Measurements from ENCODE around the gene RITA1. TPM values are rescaled to one million over a fixed set of nuclear protein-coding genes. Genes with fewer than 3 reads are reported as not detected.

RITA1 gene
- polyA plus RNA-seq, 1 donor: 13.8 TPM

GRCh38 chr12:113238309-113238708 is 52.8 kb downstream of the RITA1 start:
- peaks cover 67% of the 10 kb centered on the region for H3K4me1 ChIP-seq (ENCODE audit: control insufficient read depth, insufficient read depth, low read length)
- peak in 1 of 2 donors; percentile 34 for DNase-seq
- H3K27me3 ChIP-seq (ENCODE audit: control insufficient read depth, insufficient read depth, low read length): no peaks in the 10 kb centered on the region
- H3K27ac ChIP-seq (ENCODE audit: low read length): peak overlapping the region; percentile 94
- H3K4me3 ChIP-seq (ENCODE audit: low read length): no peak overlapping the region
- peaks cover 40% of the 10 kb centered on the region for H3K36me3 ChIP-seq (ENCODE audit: control insufficient read depth, insufficient read depth, low read length)
- WGBS (ENCODE audit: insufficient coverage, low lambda C conversion rate): no CpG with 5 or more reads among the region's 3 CpGs
- no peaks in the 10 kb centered on the region for H3K9me3 ChIP-seq (ENCODE audit: control insufficient read depth, low read depth, low read length)

DNA sequence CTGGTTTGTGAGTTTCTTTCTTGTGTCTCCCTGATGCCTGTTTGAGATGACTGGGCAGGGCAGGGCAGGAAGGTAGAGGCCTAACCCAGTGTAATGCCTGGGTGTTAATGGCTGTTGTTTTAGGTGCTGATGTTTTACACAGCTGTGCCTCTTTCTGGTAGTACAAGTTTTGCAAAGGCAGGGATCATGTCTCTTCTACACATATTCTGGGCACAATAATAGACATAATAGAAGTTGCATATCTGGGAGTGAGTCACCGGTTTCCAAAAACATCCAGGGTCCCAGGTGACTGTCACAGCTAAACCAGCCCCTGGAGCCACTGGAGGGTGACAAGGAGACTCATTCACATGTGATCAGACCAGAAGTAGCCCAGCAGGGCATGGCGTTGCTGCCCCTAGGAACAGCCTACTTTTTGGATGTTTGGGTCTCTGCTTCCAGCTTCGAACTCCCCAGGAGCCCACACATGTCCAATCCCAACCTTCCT is 53.8 kb downstream of the RITA1 start:
- Histone ChIP-seq H3K4me1 (ENCODE audit: control insufficient read depth, insufficient read depth, low read length) (peaks cover 74% of the 10 kb centered on the region), H3K36me3 (ENCODE audit: control insufficient read depth, insufficient read depth, low read length) (peaks cover 31% of the 10 kb centered on the region), H3K9me3 (ENCODE audit: control insufficient read depth, low read depth, low read length) (no peaks in the 10 kb centered on the region), H3K4me3 (ENCODE audit: low read length) (no peak overlapping the region), H3K27ac (ENCODE audit: low read length) (peak overlapping the region; percentile 94), H3K27me3 (ENCODE audit: control insufficient read depth, insufficient read depth, low read length) (no peaks in the 10 kb centered on the region)
- peak in 1 of 2 donors; percentile 29 for DNase-seq
- 80% methylated on average over 1 of the region's 3 CpGs for WGBS (ENCODE audit: insufficient coverage, low lambda C conversion rate)

- no peak overlapping the region for H3K4me3 ChIP-seq (ENCODE audit: low read length)
- peak; percentile 89 to 96 for DNase-seq
- WGBS (ENCODE audit: insufficient coverage, low lambda C conversion rate): no CpG with 5 or more reads among the region's 12 CpGs
- no peaks in the 10 kb centered on the region for H3K9me3 ChIP-seq (ENCODE audit: control insufficient read depth, low read depth, low read length)
- H3K27ac ChIP-seq (ENCODE audit: low read length): peak overlapping the region; percentile 94
- peaks cover 79% of the 10 kb centered on the region for H3K4me1 ChIP-seq (ENCODE audit: control insufficient read depth, insufficient read depth, low read length)
- no peaks in the 10 kb centered on the region for H3K27me3 ChIP-seq (ENCODE audit: control insufficient read depth, insufficient read depth, low read length)
- H3K36me3 ChIP-seq (ENCODE audit: control insufficient read depth, insufficient read depth, low read length): peaks cover 33% of the 10 kb centered on the region
These were observed 54.4 kb downstream of the RITA1 start for GRCh38 chr12:113239811-113240331.

GRCh38 chr12:113240395-113240794 is 54.9 kb downstream of the RITA1 start:
- H3K9me3 ChIP-seq (ENCODE audit: control insufficient read depth, low read depth, low read length): no peaks in the 10 kb centered on the region
- no peaks in the 10 kb centered on the region for H3K27me3 ChIP-seq (ENCODE audit: control insufficient read depth, insufficient read depth, low read length)
- peaks cover 82% of the 10 kb centered on the region for H3K4me1 ChIP-seq (ENCODE audit: control insufficient read depth, insufficient read depth, low read length)
- no peak for DNase-seq
- no peak overlapping the region for H3K4me3 ChIP-seq (ENCODE audit: low read length)
- WGBS (ENCODE audit: insufficient coverage, low lambda C conversion rate): no CpG with 5 or more reads among the region's 3 CpGs
- peak overlapping the region; percentile 94 for H3K27ac ChIP-seq (ENCODE audit: low read length)
- H3K36me3 ChIP-seq (ENCODE audit: control insufficient read depth, insufficient read depth, low read length): peaks cover 30% of the 10 kb centered on the region

GRCh38 chr12:113241191-113242025 is 55.9 kb downstream of the RITA1 start:
- Histone ChIP-seq H3K27me3 (ENCODE audit: control insufficient read depth, insufficient read depth, low read length) (no peaks in the 10 kb centered on the region), H3K4me3 (ENCODE audit: low read length) (no peak overlapping the region), H3K27ac (ENCODE audit: low read length) (peak overlapping the region; percentile 94), H3K4me1 (ENCODE audit: control insufficient read depth, insufficient read depth, low read length) (peaks cover 85% of the 10 kb centered on the region), H3K9me3 (ENCODE audit: control insufficient read depth, low read depth, low read length) (no peaks in the 10 kb centered on the region), H3K36me3 (ENCODE audit: control insufficient read depth, insufficient read depth, low read length) (peaks cover 26% of the 10 kb centered on the region)
- peak; percentile 87 to 92 for DNase-seq
- WGBS (ENCODE audit: insufficient coverage, low lambda C conversion rate): 0% methylated on average over 1 of the region's 14 CpGs

Other genes with a start within 250 kb of the RITA1 start
- gene OAS3, start 247.2 kb upstream of the RITA1 start, polyA plus RNA-seq: 12.3 TPM
- 2.9 TPM for gene OAS2, start 207.2 kb upstream of the RITA1 start, polyA plus RNA-seq
- 9.1 TPM for gene DTX1, start 129.0 kb upstream of the RITA1 start, polyA plus RNA-seq
- 0.69 TPM for gene RASAL1, start 50.0 kb upstream of the RITA1 start, polyA plus RNA-seq
- 0.34 TPM for gene CFAP73, start 36.0 kb upstream of the RITA1 start, polyA plus RNA-seq
- 51.1 TPM for gene DDX54, start 243 bp upstream of the RITA1 start, polyA plus RNA-seq
- 65.5 TPM for gene TPCN1, start 35.7 kb downstream of the RITA1 start, polyA plus RNA-seq
- gene SLC8B1, start 149.4 kb downstream of the RITA1 start, polyA plus RNA-seq: 18.1 TPM
- 21.2 TPM for gene PLBD2, start 172.9 kb downstream of the RITA1 start, polyA plus RNA-seq
- gene SDS, start 218.2 kb downstream of the RITA1 start, polyA plus RNA-seq: 0.31 TPM
- gene SDSL, start 236.7 kb downstream of the RITA1 start, polyA plus RNA-seq: 17.4 TPM